CD8-positive, alpha-beta memory T cell (primary cell): Measurements from ENCODE around the gene TMOD1. TPM values are rescaled to one million over a fixed set of nuclear protein-coding genes. Genes with fewer than 3 reads are reported as not detected.

Experiments
- CTCF ChIA-PET: fragments of 350-600 bp; sonication (Branson Sonifier 250); formaldehyde crosslinking; loops from one replicate; lab custom pipeline; 2021; ENCODE audit warnings: antibody characterized with exemption; lab: Charles Lee
- POLR2A ChIA-PET: fragments of 350-600 bp; sonication (Branson Sonifier 250); formaldehyde crosslinking; loops from one replicate; lab custom pipeline; 2021; ENCODE audit warnings: antibody characterized with exemption; lab: Charles Lee
- DNase-seq, 5 donors: peaks; one replicate each; pipeline versions ENCODE4 v3.0.0 to v3.0.0-alpha.2; 2020 to 2022; ENCODE audit warnings: mixed read lengths in 1 of 5
- H3K27ac ChIP-seq: one replicate; pipeline ENCODE4 v1.7.0; 2013; ENCODE audit warnings: low read depth, mild to moderate bottlenecking, low read length, moderate library complexity
- H3K27me3 ChIP-seq: 2 replicates; pipeline ENCODE4 v1.7.0; 2013; ENCODE audit warnings: low read length, mild to moderate bottlenecking; ENCODE audit not compliant: insufficient read depth, poor library complexity, severe bottlenecking
- H3K36me3 ChIP-seq: 2 replicates; pipeline ENCODE4 v1.7.0; 2013; ENCODE audit warnings: mild to moderate bottlenecking, low read length, moderate library complexity; ENCODE audit not compliant: insufficient read depth
- H3K4me1 ChIP-seq: 2 replicates; pipeline ENCODE4 v1.7.0; 2013; ENCODE audit warnings: mild to moderate bottlenecking, low read length, moderate library complexity; ENCODE audit not compliant: insufficient read depth
- H3K4me3 ChIP-seq: 2 replicates; pipeline ENCODE4 v1.7.0; 2013; ENCODE audit warnings: mild to moderate bottlenecking, low read length
- H3K9me3 ChIP-seq: 2 replicates; pipeline ENCODE4 v1.7.0; 2013; ENCODE audit warnings: mild to moderate bottlenecking, low read length
- H3K27ac Mint-ChIP-seq, 8 donors: one replicate each; pipeline ENCODE4 v1.8.0; 2020 to 2021; ENCODE audit warnings: mixed read lengths in 8 of 8, mild to moderate bottlenecking in 6 of 8, inconsistent platforms in 3 of 8, moderate library complexity in 3 of 8
- H3K27me3 Mint-ChIP-seq, 2 donors: one replicate each; pipeline ENCODE4 v1.8.0; 2020 to 2021; ENCODE audit warnings: mixed read lengths in 2 of 2, mild to moderate bottlenecking in 1 of 2, moderate library complexity in 1 of 2
- H3K36me3 Mint-ChIP-seq, 3 donors: one replicate each; pipeline ENCODE4 v1.8.0; 2020 to 2021; ENCODE audit warnings: mixed read lengths in 3 of 3, inconsistent platforms in 1 of 3, mild to moderate bottlenecking in 1 of 3
- H3K4me1 Mint-ChIP-seq, 3 donors: one replicate each; pipeline ENCODE4 v1.8.0; 2020 to 2021; ENCODE audit warnings: mixed read lengths in 3 of 3, inconsistent platforms in 1 of 3, mild to moderate bottlenecking in 1 of 3
- H3K4me3 Mint-ChIP-seq, 7 donors: one replicate each; pipeline ENCODE4 v1.8.0; 2020 to 2021; ENCODE audit warnings: mixed read lengths in 7 of 7, mild to moderate bottlenecking in 6 of 7, moderate library complexity in 4 of 7, inconsistent platforms in 2 of 7
- H3K9me3 Mint-ChIP-seq, 5 donors: one replicate each; pipeline ENCODE4 v1.8.0; 2020 to 2022; ENCODE audit warnings: mixed read lengths in 5 of 5, mild to moderate bottlenecking in 3 of 5, moderate library complexity in 2 of 5, inconsistent platforms in 1 of 5
- polyA plus RNA-seq: library from polyadenylated mRNA; unstranded; fragments of 300-500 nt; fragmentation: Illumina TruSeq; gene quantifications from one replicate; pipeline ENCODE4 v1.2.3, GENCODE V29; 2021
- total RNA-seq, 2 experiments: library from RNA; stranded (reverse); gene quantifications; one replicate each; pipeline ENCODE4 v1.2.3, GENCODE V29; 2021

The TMOD1 gene
- total and polyA plus RNA-seq, 3 experiments from 2014 or later, result 1.2 to 1.5 (median 1.3) TPM

GRCh38 chr9:97529363-97530076 is 28.1 kb downstream of the TMOD1 start:
- Mint-ChIP-seq H3K27ac (no peak overlapping the region), H3K27me3 (peaks cover 3 to 12% of the 10 kb centered on the region in 2 donors), H3K4me1 (no peaks in the 10 kb centered on the region), H3K9me3 (no peaks in the 10 kb centered on the region), H3K4me3 (no peak overlapping the region), H3K36me3 (no peaks in the 10 kb centered on the region)
- Histone ChIP-seq H3K4me1 (no peaks in the 10 kb centered on the region), H3K36me3 (no peaks in the 10 kb centered on the region), H3K9me3 (no peaks in the 10 kb centered on the region), H3K27me3 (no peaks in the 10 kb centered on the region), H3K27ac (no peak overlapping the region), H3K4me3 (no peak overlapping the region)
- ChIA-PET POLR2A (interaction anchor here (0.6 kb wide), 1 partner anchor 859 kb away, joined by 6 read pairs; no protein-coding TSS in a partner anchor), CTCF (no interaction called here)
- no peak for DNase-seq

- Histone ChIP-seq H3K4me3 (no peak overlapping the region), H3K4me1 (no peaks in the 10 kb centered on the region), H3K27ac (no peak overlapping the region), H3K27me3 (no peaks in the 10 kb centered on the region), H3K9me3 (no peaks in the 10 kb centered on the region), H3K36me3 (no peaks in the 10 kb centered on the region)
- Mint-ChIP-seq H3K4me1 (no peaks in the 10 kb centered on the region), H3K9me3 (peaks cover 0 to 2% (median 0%) of the 10 kb centered on the region in 5 donors), H3K27ac (no peak overlapping the region), H3K27me3 (peaks cover 8 to 12% of the 10 kb centered on the region in 2 donors), H3K36me3 (no peaks in the 10 kb centered on the region), H3K4me3 (no peak overlapping the region)
- ChIA-PET POLR2A (no interaction called here), CTCF (no interaction called here)
- DNase-seq, result no peak
Observed at GRCh38 chr9:97531888-97532376, 30.5 kb downstream of the TMOD1 start.

GRCh38 chr9:97534185-97534584 is 32.7 kb downstream of the TMOD1 start:
- Histone ChIP-seq H3K27ac (no peak overlapping the region), H3K4me3 (no peak overlapping the region), H3K9me3 (no peaks in the 10 kb centered on the region), H3K27me3 (no peaks in the 10 kb centered on the region), H3K4me1 (no peaks in the 10 kb centered on the region), H3K36me3 (no peaks in the 10 kb centered on the region)
- ChIA-PET POLR2A (no interaction called here), CTCF (no interaction called here)
- H3K36me3 Mint-ChIP-seq, result no peaks in the 10 kb centered on the region
- H3K27ac Mint-ChIP-seq, result no peak overlapping the region
- H3K27me3 Mint-ChIP-seq, result peaks cover 10 to 12% of the 10 kb centered on the region in 2 donors
- no peak for DNase-seq
- H3K4me3 Mint-ChIP-seq, result no peak overlapping the region
- no peaks in the 10 kb centered on the region for H3K4me1 Mint-ChIP-seq
- H3K9me3 Mint-ChIP-seq, result peaks cover 0 to 2% (median 0%) of the 10 kb centered on the region in 5 donors

- Mint-ChIP-seq H3K36me3 (no peaks in the 10 kb centered on the region), H3K4me1 (no peaks in the 10 kb centered on the region), H3K4me3 (no peak overlapping the region), H3K27ac (peak overlapping the region in 1 of 8 donors; percentile 11), H3K27me3 (peaks cover 10 to 18% of the 10 kb centered on the region in 2 donors), H3K9me3 (peaks cover 0 to 2% (median 0%) of the 10 kb centered on the region in 5 donors)
- Histone ChIP-seq H3K4me1 (no peaks in the 10 kb centered on the region), H3K36me3 (no peaks in the 10 kb centered on the region), H3K27me3 (no peaks in the 10 kb centered on the region), H3K9me3 (no peaks in the 10 kb centered on the region), H3K4me3 (no peak overlapping the region), H3K27ac (no peak overlapping the region)
- ChIA-PET POLR2A (no interaction called here), CTCF (no interaction called here)
- DNase-seq, result no peak
Observed at GRCh38 chr9:97534961-97535594, 33.6 kb downstream of the TMOD1 start.

- H3K4me3 Mint-ChIP-seq, result no peak overlapping the region
- no peaks in the 10 kb centered on the region for H3K36me3 ChIP-seq
- H3K4me3 ChIP-seq, result no peak overlapping the region
- CTCF ChIA-PET, result no interaction called here
- no peaks in the 10 kb centered on the region for H3K9me3 ChIP-seq
- POLR2A ChIA-PET, result no interaction called here
- H3K27ac ChIP-seq, result no peak overlapping the region
- H3K4me1 Mint-ChIP-seq, result no peaks in the 10 kb centered on the region
- no peaks in the 10 kb centered on the region for H3K4me1 ChIP-seq
- H3K27me3 ChIP-seq, result no peaks in the 10 kb centered on the region
- H3K36me3 Mint-ChIP-seq, result no peaks in the 10 kb centered on the region
- H3K27ac Mint-ChIP-seq, result no peak overlapping the region
- H3K9me3 Mint-ChIP-seq, result peaks cover 0 to 2% (median 0%) of the 10 kb centered on the region in 5 donors
- no peak for DNase-seq
- H3K27me3 Mint-ChIP-seq, result peaks cover 10 to 20% of the 10 kb centered on the region in 2 donors
Observed at GRCh38 chr9:97535771-97536170, 34.3 kb downstream of the TMOD1 start.

- H3K27me3 Mint-ChIP-seq, result peaks cover 10 to 20% of the 10 kb centered on the region in 2 donors
- Histone ChIP-seq H3K27ac (no peak overlapping the region), H3K9me3 (no peaks in the 10 kb centered on the region), H3K27me3 (no peaks in the 10 kb centered on the region), H3K4me1 (no peaks in the 10 kb centered on the region), H3K36me3 (no peaks in the 10 kb centered on the region), H3K4me3 (no peak overlapping the region)
- H3K27ac Mint-ChIP-seq, result no peak overlapping the region
- DNase-seq, result no peak
- CTCF ChIA-PET, result no interaction called here
- peaks cover 0 to 2% (median 0%) of the 10 kb centered on the region in 5 donors for H3K9me3 Mint-ChIP-seq
- H3K36me3 Mint-ChIP-seq, result no peaks in the 10 kb centered on the region
- H3K4me3 Mint-ChIP-seq, result no peak overlapping the region
- H3K4me1 Mint-ChIP-seq, result no peaks in the 10 kb centered on the region
- POLR2A ChIA-PET, result no interaction called here
Observed at GRCh38 chr9:97536480-97536879, 35.0 kb downstream of the TMOD1 start.

GRCh38 chr9:97543561-97543960 is 42.1 kb downstream of the TMOD1 start:
- no peak overlapping the region for H3K27ac ChIP-seq
- no peak for DNase-seq
- CTCF ChIA-PET, result no interaction called here

GRCh38 chr9:97545486-97545885 is 44.0 kb downstream of the TMOD1 start:
- ChIA-PET CTCF (no interaction called here), POLR2A (no interaction called here)
- Mint-ChIP-seq H3K36me3 (no peaks in the 10 kb centered on the region), H3K27me3 (peaks cover 0 to 15% of the 10 kb centered on the region in 2 donors), H3K9me3 (no peaks in the 10 kb centered on the region), H3K4me1 (no peaks in the 10 kb centered on the region), H3K27ac (no peak overlapping the region), H3K4me3 (no peak overlapping the region)
- Histone ChIP-seq H3K27ac (no peak overlapping the region), H3K36me3 (no peaks in the 10 kb centered on the region), H3K9me3 (no peaks in the 10 kb centered on the region), H3K27me3 (no peaks in the 10 kb centered on the region), H3K4me1 (no peaks in the 10 kb centered on the region), H3K4me3 (no peak overlapping the region)
- DNase-seq, result no peak

More at GRCh38 chr9:97543561-97543960, 42.1 kb downstream of the TMOD1 start:
- H3K36me3 ChIP-seq, result no peaks in the 10 kb centered on the region
- no peaks in the 10 kb centered on the region for H3K9me3 ChIP-seq
- Mint-ChIP-seq H3K4me3 (no peak overlapping the region), H3K27ac (no peak overlapping the region), H3K9me3 (no peaks in the 10 kb centered on the region), H3K27me3 (peaks cover 0 to 17% of the 10 kb centered on the region in 2 donors), H3K4me1 (no peaks in the 10 kb centered on the region), H3K36me3 (no peaks in the 10 kb centered on the region)
- H3K4me3 ChIP-seq, result no peak overlapping the region
- no peaks in the 10 kb centered on the region for H3K27me3 ChIP-seq
- no peaks in the 10 kb centered on the region for H3K4me1 ChIP-seq
- POLR2A ChIA-PET, result no interaction called here
